Measurements from ENCODE around the gene PRKACG.

The PRKACG gene

GRCh38 chr9:68983008-68983411, 30.9 kb downstream of the PRKACG start:
- Histone ChIP-seq H4K20me1 (no peaks in the 10 kb centered on the region), H3K36me3 (no peaks in the 10 kb centered on the region), H3K4me3 (no peak overlapping the region), H3K9me3 (replicated peaks in 1 of 11) (no peaks in the 10 kb centered on the region), H3K27me3 (no peaks in the 10 kb centered on the region), H3K27ac (no peak overlapping the region), H3K9ac (no peak overlapping the region), H3K4me2 (peak overlapping the region in 6 of 11 experiments; percentile 10 to 81 (median 66); a peak in 7 of 22 replicates), H3K4me1 (peaks cover 21 to 48% (median 39%) of the 10 kb centered on the region in 10 experiments)
- TF ChIP-seq Cebpa-rat (IDR thresholded peaks at IDR 0.05), result no peak

- H4K20me1 ChIP-seq, result no peaks in the 10 kb centered on the region
- H3K27me3 ChIP-seq, result no peaks in the 10 kb centered on the region
- H3K27ac ChIP-seq, result no peak overlapping the region
- H3K4me3 ChIP-seq, result no peak overlapping the region
- peak overlapping the region in 10 of 11 experiments; percentile 15 to 81 (median 70); a peak in 19 of 22 replicates for H3K4me2 ChIP-seq
- H3K36me3 ChIP-seq, result no peaks in the 10 kb centered on the region
- peaks cover 21 to 48% (median 42%) of the 10 kb centered on the region in 10 experiments for H3K4me1 ChIP-seq
- peaks cover 0 to 9% (median 2%) of the 10 kb centered on the region in 11 experiments; a peak in 6 of 22 replicates for H3K9me3 ChIP-seq (replicated peaks in 1 of 11)
- TF ChIP-seq Cebpa-rat (IDR thresholded peaks at IDR 0.05), result no peak
- H3K9ac ChIP-seq, result peak overlapping the region in 1 of 11 experiments; percentile 60; a peak in 1 of 22 replicates
These were observed 32.1 kb downstream of the PRKACG start for GRCh38 chr9:68981789-68982188.

- H4K20me1 ChIP-seq, result no peaks in the 10 kb centered on the region
- H3K4me3 ChIP-seq, result no peak overlapping the region
- no peak overlapping the region for H3K9ac ChIP-seq
- H3K27ac ChIP-seq, result no peak overlapping the region
- peak overlapping the region in 9 of 11 experiments; percentile 19 to 72 (median 48); a peak in 11 of 22 replicates for H3K4me2 ChIP-seq
- TF ChIP-seq Cebpa-rat (IDR thresholded peaks at IDR 0.05), result no peak
- H3K36me3 ChIP-seq, result no peaks in the 10 kb centered on the region
- no peaks in the 10 kb centered on the region for H3K27me3 ChIP-seq
- peaks cover 28 to 48% (median 44%) of the 10 kb centered on the region in 10 experiments for H3K4me1 ChIP-seq
- peaks cover 0 to 16% (median 9%) of the 10 kb centered on the region in 11 experiments; a peak in 7 of 22 replicates for H3K9me3 ChIP-seq (replicated peaks in 1 of 11)
These were observed 33.5 kb downstream of the PRKACG start for GRCh38 chr9:68980341-68980914.

- Histone ChIP-seq H3K27ac (no peak overlapping the region), H3K9me3 (replicated peaks in 1 of 11) (peaks cover 0 to 16% (median 9%) of the 10 kb centered on the region in 11 experiments; a peak in 7 of 22 replicates), H3K27me3 (no peaks in the 10 kb centered on the region), H3K4me1 (peaks cover 33 to 55% (median 45%) of the 10 kb centered on the region in 10 experiments), H3K4me3 (no peak overlapping the region), H4K20me1 (no peaks in the 10 kb centered on the region), H3K4me2 (peak overlapping the region; percentile 17 to 72 (median 45); a peak in 18 of 22 replicates), H3K9ac (no peak overlapping the region), H3K36me3 (no peaks in the 10 kb centered on the region)
- no peak for TF ChIP-seq Cebpa-rat (IDR thresholded peaks at IDR 0.05)
These were observed 34.2 kb downstream of the PRKACG start for GRCh38 chr9:68979538-68980314.

- no peaks in the 10 kb centered on the region for H3K36me3 ChIP-seq
- H3K27ac ChIP-seq, result peak overlapping the region in 1 of 11 experiments; percentile 10; a peak in 1 of 22 replicates
- H3K4me1 ChIP-seq, result peaks cover 33 to 57% (median 45%) of the 10 kb centered on the region in 10 experiments
- TF ChIP-seq Cebpa-rat (IDR thresholded peaks at IDR 0.05), result no peak
- no peak overlapping the region for H3K4me3 ChIP-seq
- H3K9ac ChIP-seq, result no peak overlapping the region
- peaks cover 0 to 16% (median 9%) of the 10 kb centered on the region in 11 experiments; a peak in 7 of 22 replicates for H3K9me3 ChIP-seq (replicated peaks in 1 of 11)
- H4K20me1 ChIP-seq, result no peaks in the 10 kb centered on the region
- H3K27me3 ChIP-seq, result no peaks in the 10 kb centered on the region
- peak overlapping the region in 3 of 11 experiments; percentile 41 to 55 (median 47); a peak in 5 of 22 replicates for H3K4me2 ChIP-seq
These were observed 35.4 kb downstream of the PRKACG start for GRCh38 chr9:68978501-68978900.

GRCh38 chr9:68978066-68978465, 35.8 kb downstream of the PRKACG start:
- Histone ChIP-seq H3K36me3 (no peaks in the 10 kb centered on the region), H3K27me3 (no peaks in the 10 kb centered on the region), H3K9ac (no peak overlapping the region), H3K4me1 (peaks cover 33 to 57% (median 41%) of the 10 kb centered on the region in 10 experiments), H3K9me3 (replicated peaks in 1 of 11) (peaks cover 0 to 16% (median 9%) of the 10 kb centered on the region in 11 experiments; a peak in 7 of 22 replicates), H3K27ac (peak overlapping the region in 1 of 11 experiments; percentile 10; a peak in 1 of 22 replicates), H3K4me3 (no peak overlapping the region), H4K20me1 (no peaks in the 10 kb centered on the region), H3K4me2 (peak overlapping the region in 3 of 11 experiments; percentile 41 to 55 (median 47); a peak in 5 of 22 replicates)
- no peak for TF ChIP-seq Cebpa-rat (IDR thresholded peaks at IDR 0.05)

GRCh38 chr9:68975365-68976043, 38.4 kb downstream of the PRKACG start:
- Histone ChIP-seq H3K27me3 (no peaks in the 10 kb centered on the region), H3K4me1 (peaks cover 14 to 42% (median 21%) of the 10 kb centered on the region in 10 experiments; a peak in 19 of 20 replicates), H3K27ac (peak overlapping the region in 4 of 11 experiments; percentile 31 to 77 (median 60); a peak in 7 of 22 replicates), H3K9me3 (replicated peaks in 1 of 11) (peaks cover 0 to 16% (median 9%) of the 10 kb centered on the region in 11 experiments; a peak in 7 of 22 replicates), H3K4me2 (peak overlapping the region in 5 of 11 experiments; percentile 49 to 68 (median 60); a peak in 9 of 22 replicates), H3K4me3 (no peak overlapping the region), H3K9ac (peak overlapping the region in 1 of 11 experiments; percentile 54; a peak in 2 of 22 replicates), H3K36me3 (no peaks in the 10 kb centered on the region), H4K20me1 (no peaks in the 10 kb centered on the region)
- no peak for TF ChIP-seq Cebpa-rat (IDR thresholded peaks at IDR 0.05)

- Histone ChIP-seq H3K27me3 (no peaks in the 10 kb centered on the region), H3K27ac (peak overlapping the region in 3 of 11 experiments; percentile 56 to 77 (median 64); a peak in 6 of 22 replicates), H3K36me3 (no peaks in the 10 kb centered on the region), H4K20me1 (no peaks in the 10 kb centered on the region), H3K9me3 (replicated peaks in 1 of 11) (peaks cover 0 to 16% (median 9%) of the 10 kb centered on the region in 11 experiments; a peak in 7 of 22 replicates), H3K9ac (no peak overlapping the region), H3K4me3 (no peak overlapping the region), H3K4me1 (peaks cover 8 to 39% (median 15%) of the 10 kb centered on the region in 10 experiments; a peak in 19 of 20 replicates), H3K4me2 (peak overlapping the region in 4 of 11 experiments; percentile 55 to 68 (median 60); a peak in 6 of 22 replicates)
- no peak for TF ChIP-seq Cebpa-rat (IDR thresholded peaks at IDR 0.05)
These were observed 39.0 kb downstream of the PRKACG start for GRCh38 chr9:68974901-68975300.

Measured in BLaER1 treated with 17β-estradiol and CSF1 and Interleukin-3, amounts not matched to agents 10 nM and 100 nM (cell line).